WTC11 (cell line): Measurements from ENCODE around the gene PRR18. TPM values are rescaled to one million over a fixed set of nuclear protein-coding genes. Genes with fewer than 3 reads are reported as not detected.

Experiments used
- ATAC-seq: fragments of 200-7000 bp; cut with Tn5 transposase; 2 replicates; pipeline ENCODE4 v1.10.0; 2021; ENCODE audit warnings: mild to moderate bottlenecking, moderate library complexity
- CTCF ChIA-PET: fragments of 300-600 bp; sonication (Branson Sonifier 250); formaldehyde crosslinking; loops from one replicate; lab custom pipeline; 2021; ENCODE audit warnings: antibody characterized with exemption; lab: Charles Lee
- POLR2A ChIA-PET: fragments of 350-600 bp; sonication (Branson Sonifier 250); formaldehyde crosslinking; loops from one replicate; lab custom pipeline; 2021; ENCODE audit warnings: antibody characterized with exemption; lab: Charles Lee
- DNase-seq: peaks from one replicate; pipeline ENCODE4 v3.0.0; 2021; ENCODE audit warnings: low spot score
- H3K27ac Mint-ChIP-seq: 2 replicates; pipeline ENCODE4 v1.8.0; 2021; ENCODE audit warnings: mixed read lengths
- H3K27me3 Mint-ChIP-seq: 2 replicates; pipeline ENCODE4 v1.8.0; 2021; ENCODE audit warnings: low read depth, mild to moderate bottlenecking, moderate library complexity, mixed read lengths
- H3K36me3 Mint-ChIP-seq: 2 replicates; pipeline ENCODE4 v1.8.0; 2021; ENCODE audit warnings: mixed read lengths
- H3K4me1 Mint-ChIP-seq: 2 replicates; pipeline ENCODE4 v1.8.0; 2022; ENCODE audit warnings: mixed read lengths
- H3K4me3 Mint-ChIP-seq: 2 replicates; pipeline ENCODE4 v1.8.0; 2021; ENCODE audit warnings: mild to moderate bottlenecking, moderate library complexity, mixed read lengths
- H3K9me3 Mint-ChIP-seq: 2 replicates; pipeline ENCODE4 v1.8.0; 2021; ENCODE audit warnings: mixed read lengths
- ATF6 ChIP-seq: sonication (generic); formaldehyde crosslinking; IDR thresholded peaks from 2 replicates; pipeline ENCODE4 v1.8.1; 2023; ENCODE audit warnings: mild to moderate bottlenecking, missing genetic modification reagents
- E2F1 ChIP-seq: sonication (generic); formaldehyde crosslinking; IDR thresholded peaks from 2 replicates; pipeline ENCODE4 v1.8.0; 2022; ENCODE audit warnings: mild to moderate bottlenecking, missing genetic modification reagents
- GABPB1 ChIP-seq: sonication (generic); formaldehyde crosslinking; IDR thresholded peaks from 2 replicates; pipeline ENCODE4 v1.8.1; 2023; ENCODE audit warnings: mild to moderate bottlenecking, missing genetic modification reagents
- IRF2 ChIP-seq: sonication (generic); formaldehyde crosslinking; IDR thresholded peaks from 2 replicates; pipeline ENCODE4 v1.8.0; 2022; ENCODE audit warnings: low read depth, missing genetic modification reagents, borderline replicate concordance
- MLX ChIP-seq: sonication (generic); formaldehyde crosslinking; IDR thresholded peaks from 2 replicates; pipeline ENCODE4 v1.8.1; 2023; ENCODE audit warnings: mild to moderate bottlenecking, missing genetic modification reagents, moderate library complexity
- NFE2L1 ChIP-seq: sonication (generic); formaldehyde crosslinking; IDR thresholded peaks from 2 replicates; pipeline ENCODE4 v1.8.1; 2023; ENCODE audit warnings: missing genetic modification reagents
- SOX15 ChIP-seq: fragments of 250-450 bp; sonication (Bioruptor Pico); IDR thresholded peaks from 2 replicates; pipeline ENCODE4 v1.9.0; 2021; ENCODE audit warnings: mild to moderate bottlenecking
- STAT6 ChIP-seq: sonication (generic); formaldehyde crosslinking; conservative IDR thresholded peaks from 2 replicates; pipeline ENCODE4 v1.8.1; 2023; ENCODE audit warnings: mild to moderate bottlenecking, low read depth, missing genetic modification reagents, moderate library complexity
- total RNA-seq: library from RNA; stranded (reverse); gene quantifications from 3 replicates; pipeline ENCODE4 v1.2.3, GENCODE V29; 2021
- TF ChIP-seq, protein P1 (sequence below): sonication (generic); formaldehyde crosslinking; IDR thresholded peaks from 2 replicates; pipeline ENCODE4 v1.8.0; 2023; ENCODE audit warnings: missing genetic modification reagents, mild to moderate bottlenecking, borderline replicate concordance
- TF ChIP-seq, protein P2 (sequence below): sonication (generic); formaldehyde crosslinking; IDR thresholded peaks from 2 replicates; pipeline ENCODE4 v1.8.0; 2023; ENCODE audit warnings: mild to moderate bottlenecking, missing genetic modification reagents
- TF ChIP-seq, protein P3 (sequence below): sonication (generic); formaldehyde crosslinking; conservative IDR thresholded peaks from 2 replicates; pipeline ENCODE4 v1.8.1; 2022; ENCODE audit warnings: mild to moderate bottlenecking, missing genetic modification reagents

Gene PRR18
- total RNA-seq, 1 experiment from 2014 or later, result 0.52 TPM

DNA sequence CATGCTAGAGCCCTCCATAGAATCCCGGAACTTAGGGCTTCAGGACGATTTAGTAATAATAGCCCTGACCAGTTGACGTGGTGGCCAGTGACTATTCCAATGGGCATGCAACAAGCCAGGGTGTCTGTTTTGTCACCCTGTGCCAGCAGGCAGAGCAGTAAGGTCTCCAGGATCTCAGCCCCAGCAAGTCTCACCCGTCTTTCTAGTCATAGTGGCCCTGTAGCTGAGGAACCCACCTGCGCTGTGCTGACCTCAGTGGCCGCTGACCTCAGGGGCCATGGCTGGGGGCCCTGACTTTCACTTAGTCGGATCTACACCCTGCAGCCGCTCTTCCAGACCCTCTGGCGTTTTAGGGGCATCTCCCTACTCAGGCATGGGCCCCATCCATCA is 36.8 kb downstream of the PRR18 start:
- no peak for ATAC-seq
- no peak overlapping the region for H3K4me3 Mint-ChIP-seq
- no peak for DNase-seq
- H3K27me3 Mint-ChIP-seq, result peaks cover 63% of the 10 kb centered on the region
- H3K9me3 Mint-ChIP-seq, result peaks cover 3% of the 10 kb centered on the region; the same call in 1 of the 2 replicates
- CTCF ChIA-PET, result interaction anchor here (1.6 kb wide), 1 partner anchor 129 kb away, joined by 4 read pairs; no protein-coding TSS in a partner anchor
- no peak overlapping the region for H3K27ac Mint-ChIP-seq
- POLR2A ChIA-PET, result no interaction called here
- TF ChIP-seq ATF6 (no peak), MLX (CRISPR knock-in tag) (no peak), SOX15 (CRISPR knock-in tag) (no peak), NFE2L1 (no peak), GABPB1 (CRISPR knock-in tag) (no peak), STAT6 (CRISPR knock-in tag) (no peak)
- TF ChIP-seq, protein P1, sequence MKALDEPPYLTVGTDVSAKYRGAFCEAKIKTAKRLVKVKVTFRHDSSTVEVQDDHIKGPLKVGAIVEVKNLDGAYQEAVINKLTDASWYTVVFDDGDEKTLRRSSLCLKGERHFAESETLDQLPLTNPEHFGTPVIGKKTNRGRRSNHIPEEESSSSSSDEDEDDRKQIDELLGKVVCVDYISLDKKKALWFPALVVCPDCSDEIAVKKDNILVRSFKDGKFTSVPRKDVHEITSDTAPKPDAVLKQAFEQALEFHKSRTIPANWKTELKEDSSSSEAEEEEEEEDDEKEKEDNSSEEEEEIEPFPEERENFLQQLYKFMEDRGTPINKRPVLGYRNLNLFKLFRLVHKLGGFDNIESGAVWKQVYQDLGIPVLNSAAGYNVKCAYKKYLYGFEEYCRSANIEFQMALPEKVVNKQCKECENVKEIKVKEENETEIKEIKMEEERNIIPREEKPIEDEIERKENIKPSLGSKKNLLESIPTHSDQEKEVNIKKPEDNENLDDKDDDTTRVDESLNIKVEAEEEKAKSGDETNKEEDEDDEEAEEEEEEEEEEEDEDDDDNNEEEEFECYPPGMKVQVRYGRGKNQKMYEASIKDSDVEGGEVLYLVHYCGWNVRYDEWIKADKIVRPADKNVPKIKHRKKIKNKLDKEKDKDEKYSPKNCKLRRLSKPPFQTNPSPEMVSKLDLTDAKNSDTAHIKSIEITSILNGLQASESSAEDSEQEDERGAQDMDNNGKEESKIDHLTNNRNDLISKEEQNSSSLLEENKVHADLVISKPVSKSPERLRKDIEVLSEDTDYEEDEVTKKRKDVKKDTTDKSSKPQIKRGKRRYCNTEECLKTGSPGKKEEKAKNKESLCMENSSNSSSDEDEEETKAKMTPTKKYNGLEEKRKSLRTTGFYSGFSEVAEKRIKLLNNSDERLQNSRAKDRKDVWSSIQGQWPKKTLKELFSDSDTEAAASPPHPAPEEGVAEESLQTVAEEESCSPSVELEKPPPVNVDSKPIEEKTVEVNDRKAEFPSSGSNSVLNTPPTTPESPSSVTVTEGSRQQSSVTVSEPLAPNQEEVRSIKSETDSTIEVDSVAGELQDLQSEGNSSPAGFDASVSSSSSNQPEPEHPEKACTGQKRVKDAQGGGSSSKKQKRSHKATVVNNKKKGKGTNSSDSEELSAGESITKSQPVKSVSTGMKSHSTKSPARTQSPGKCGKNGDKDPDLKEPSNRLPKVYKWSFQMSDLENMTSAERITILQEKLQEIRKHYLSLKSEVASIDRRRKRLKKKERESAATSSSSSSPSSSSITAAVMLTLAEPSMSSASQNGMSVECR (CRISPR knock-in tag), result no peak
- TF ChIP-seq, protein P2, sequence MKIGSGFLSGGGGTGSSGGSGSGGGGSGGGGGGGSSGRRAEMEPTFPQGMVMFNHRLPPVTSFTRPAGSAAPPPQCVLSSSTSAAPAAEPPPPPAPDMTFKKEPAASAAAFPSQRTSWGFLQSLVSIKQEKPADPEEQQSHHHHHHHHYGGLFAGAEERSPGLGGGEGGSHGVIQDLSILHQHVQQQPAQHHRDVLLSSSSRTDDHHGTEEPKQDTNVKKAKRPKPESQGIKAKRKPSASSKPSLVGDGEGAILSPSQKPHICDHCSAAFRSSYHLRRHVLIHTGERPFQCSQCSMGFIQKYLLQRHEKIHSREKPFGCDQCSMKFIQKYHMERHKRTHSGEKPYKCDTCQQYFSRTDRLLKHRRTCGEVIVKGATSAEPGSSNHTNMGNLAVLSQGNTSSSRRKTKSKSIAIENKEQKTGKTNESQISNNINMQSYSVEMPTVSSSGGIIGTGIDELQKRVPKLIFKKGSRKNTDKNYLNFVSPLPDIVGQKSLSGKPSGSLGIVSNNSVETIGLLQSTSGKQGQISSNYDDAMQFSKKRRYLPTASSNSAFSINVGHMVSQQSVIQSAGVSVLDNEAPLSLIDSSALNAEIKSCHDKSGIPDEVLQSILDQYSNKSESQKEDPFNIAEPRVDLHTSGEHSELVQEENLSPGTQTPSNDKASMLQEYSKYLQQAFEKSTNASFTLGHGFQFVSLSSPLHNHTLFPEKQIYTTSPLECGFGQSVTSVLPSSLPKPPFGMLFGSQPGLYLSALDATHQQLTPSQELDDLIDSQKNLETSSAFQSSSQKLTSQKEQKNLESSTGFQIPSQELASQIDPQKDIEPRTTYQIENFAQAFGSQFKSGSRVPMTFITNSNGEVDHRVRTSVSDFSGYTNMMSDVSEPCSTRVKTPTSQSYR (CRISPR knock-in tag), result no peak
- peaks cover 24% of the 10 kb centered on the region for H3K4me1 Mint-ChIP-seq
- no peaks in the 10 kb centered on the region for H3K36me3 Mint-ChIP-seq

- no peaks in the 10 kb centered on the region for H3K36me3 Mint-ChIP-seq
- DNase-seq, result no peak
These were observed 37.4 kb downstream of the PRR18 start for GRCh38 chr6:166270706-166271375.

More at GRCh38 chr6:166270706-166271375, 37.4 kb downstream of the PRR18 start:
- ATAC-seq, result no peak
- Mint-ChIP-seq H3K4me3 (no peak overlapping the region), H3K4me1 (peaks cover 24% of the 10 kb centered on the region), H3K9me3 (peaks cover 3% of the 10 kb centered on the region; the same call in 1 of the 2 replicates), H3K27ac (no peak overlapping the region), H3K27me3 (peaks cover 61% of the 10 kb centered on the region)
- TF ChIP-seq E2F1 (no peak), GABPB1 (CRISPR knock-in tag) (no peak), IRF2 (no peak)
- TF ChIP-seq, protein P3, sequence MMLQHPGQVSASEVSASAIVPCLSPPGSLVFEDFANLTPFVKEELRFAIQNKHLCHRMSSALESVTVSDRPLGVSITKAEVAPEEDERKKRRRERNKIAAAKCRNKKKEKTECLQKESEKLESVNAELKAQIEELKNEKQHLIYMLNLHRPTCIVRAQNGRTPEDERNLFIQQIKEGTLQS (CRISPR knock-in tag), result no peak
- ChIA-PET POLR2A (no interaction called here), CTCF (interaction anchor here (1.6 kb wide), 1 partner anchor 130 kb away, joined by 4 read pairs; no protein-coding TSS in a partner anchor)
